Activated gamma-delta T cell treated with Interleukin-2 at 50 U/mL for 16 hours (primary cell): ENCODE results near the gene MTNR1A.
A peak's percentile ranks its signal among the peaks of the same experiment; 100 is the strongest.

Source experiments
- DNase-seq: peaks from one replicate; pipeline ENCODE4 v3.0.0-alpha.2; 2020

MTNR1A gene

DNA sequence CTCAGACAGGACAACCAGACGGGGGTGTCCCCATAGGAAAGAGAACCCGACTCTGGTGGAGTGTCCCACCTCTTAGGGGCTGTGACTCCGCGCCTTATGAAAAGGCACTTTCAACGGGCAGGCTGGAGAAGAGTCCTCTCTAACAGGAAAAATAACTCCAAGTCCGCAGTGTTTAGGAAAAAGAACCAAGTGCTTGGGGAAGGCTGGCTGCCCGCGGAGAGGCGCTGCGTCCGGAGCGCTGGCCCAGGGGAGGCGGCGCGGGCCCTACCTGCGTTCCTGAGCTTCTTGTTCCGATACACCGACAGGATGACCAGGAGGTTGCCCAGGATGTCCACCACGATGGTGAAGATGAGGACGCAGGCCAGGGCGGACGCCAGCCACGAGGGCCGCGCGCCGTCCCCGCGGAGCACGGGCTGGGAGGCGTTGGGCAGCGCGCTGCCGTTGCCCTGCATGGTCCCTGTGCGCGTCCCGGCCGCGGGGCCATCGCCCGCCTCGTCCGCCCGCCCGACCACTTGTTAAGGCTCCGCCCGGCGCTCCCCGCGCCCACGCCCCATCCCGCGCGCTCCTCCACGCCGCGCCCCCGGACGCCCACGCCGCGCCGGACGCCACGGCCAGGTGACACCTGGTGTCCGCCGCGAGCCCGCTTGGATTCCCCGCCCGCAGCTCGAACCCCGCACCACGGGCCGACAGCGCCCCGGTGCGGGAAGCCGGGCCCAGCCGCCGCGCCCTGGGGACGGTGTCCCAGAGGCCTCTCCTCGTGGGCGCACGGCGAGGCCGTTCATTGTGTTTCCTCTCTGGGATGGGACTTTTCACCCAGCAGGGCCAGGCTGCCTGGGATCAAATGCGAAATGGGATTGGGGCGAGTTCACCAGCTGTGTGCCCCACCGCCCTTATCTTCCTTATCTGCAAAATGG lies at the start of gene MTNR1A:
Gene MTNR1A (minus strand): TSS at position 654 of the 914 bp plus-strand sequence. CDS start 202 bp downstream, at position 452.
- no peak for DNase-seq

DNA sequence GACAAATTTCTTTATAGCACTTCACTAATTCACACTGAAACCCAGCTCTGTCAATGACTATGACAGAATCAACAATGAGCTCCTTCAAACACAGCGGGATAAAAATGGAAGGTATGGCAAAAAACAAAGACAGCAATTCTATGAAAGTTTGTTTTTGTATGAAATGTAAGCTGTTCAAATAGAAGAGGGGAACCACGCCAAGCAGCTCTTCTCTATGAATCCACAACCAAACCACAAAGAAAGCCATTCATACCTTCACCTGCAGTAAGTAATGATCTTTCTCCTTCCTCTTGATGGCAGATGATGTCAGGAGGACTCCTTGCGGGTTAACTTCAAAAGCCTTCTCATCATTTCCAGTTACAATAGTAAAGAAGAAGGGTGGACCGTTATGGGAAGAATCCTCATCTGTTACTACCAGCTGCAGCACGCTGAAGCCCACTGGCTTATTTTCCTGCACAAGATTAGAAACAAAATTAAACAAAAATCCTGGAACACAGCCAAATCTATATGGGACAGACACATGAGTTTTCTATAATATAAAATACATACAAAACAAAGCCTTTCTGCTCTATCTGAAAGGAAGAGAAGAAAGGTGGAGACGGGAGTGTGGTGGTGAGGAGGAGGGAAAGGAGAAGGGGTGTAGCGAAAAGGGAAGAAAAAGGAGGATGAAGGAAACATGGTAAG lies 48.9 kb upstream of the MTNR1A start:
- DNase-seq = no peak

DNA sequence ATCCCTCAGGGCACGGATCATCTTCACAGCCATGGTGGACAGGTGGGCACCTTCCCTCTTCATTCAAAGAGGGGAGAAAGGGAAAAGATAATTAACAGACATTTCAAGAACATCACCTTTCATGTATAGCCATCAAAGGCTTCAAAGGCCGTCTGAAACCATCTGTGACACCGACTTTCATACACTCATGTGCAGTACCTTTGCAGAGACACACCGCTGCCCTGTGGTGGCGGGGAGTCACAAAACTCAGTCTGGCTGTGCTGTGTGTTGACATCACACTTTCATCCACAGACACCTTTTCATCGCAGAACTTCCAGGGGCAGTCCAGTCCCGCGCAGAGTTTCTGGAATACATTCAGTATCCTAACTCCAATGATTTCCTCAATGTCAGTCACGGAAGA lies 47.6 kb upstream of the MTNR1A start:
- no peak for DNase-seq

DNA sequence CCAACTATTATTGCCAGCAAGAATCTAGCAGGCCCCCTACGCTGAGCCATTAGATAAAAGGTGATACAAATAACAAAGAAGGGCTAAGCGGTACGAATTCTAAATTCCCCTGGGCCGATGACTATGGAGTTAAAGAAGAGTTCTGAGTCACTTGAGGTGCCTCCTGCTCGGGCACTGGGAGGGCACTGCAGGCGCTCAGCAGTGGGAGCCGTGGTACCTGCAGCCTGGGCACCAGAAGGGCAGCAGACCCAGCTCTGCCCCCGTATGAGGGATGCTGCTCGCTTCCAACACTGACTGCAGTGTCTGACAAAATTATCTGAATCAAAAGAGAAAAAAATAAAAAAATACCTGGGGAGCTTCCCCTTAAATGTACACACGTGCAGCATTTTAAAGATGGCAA lies 44.1 kb upstream of the MTNR1A start:
- no peak for DNase-seq

DNA sequence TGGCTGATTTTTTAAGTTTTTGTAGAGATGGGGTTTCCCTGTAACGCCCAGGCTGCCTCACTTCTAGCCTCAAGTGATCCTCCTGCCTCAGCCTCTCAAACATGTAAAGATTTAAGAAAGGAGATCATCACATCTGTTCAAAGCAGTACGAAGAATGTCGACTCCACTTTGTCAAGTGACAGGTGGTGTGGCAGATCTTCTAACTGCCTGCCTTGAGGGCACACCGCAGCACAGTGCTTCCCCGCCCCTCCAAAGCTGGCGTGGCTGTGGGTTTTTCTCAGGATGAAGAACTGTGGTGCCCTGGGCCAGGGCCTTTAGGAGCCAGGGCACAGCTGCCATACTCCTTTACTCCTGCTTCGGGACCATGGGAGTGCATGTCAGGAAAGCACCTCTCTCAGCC lies 43.3 kb upstream of the MTNR1A start:
- no peak for DNase-seq

DNA sequence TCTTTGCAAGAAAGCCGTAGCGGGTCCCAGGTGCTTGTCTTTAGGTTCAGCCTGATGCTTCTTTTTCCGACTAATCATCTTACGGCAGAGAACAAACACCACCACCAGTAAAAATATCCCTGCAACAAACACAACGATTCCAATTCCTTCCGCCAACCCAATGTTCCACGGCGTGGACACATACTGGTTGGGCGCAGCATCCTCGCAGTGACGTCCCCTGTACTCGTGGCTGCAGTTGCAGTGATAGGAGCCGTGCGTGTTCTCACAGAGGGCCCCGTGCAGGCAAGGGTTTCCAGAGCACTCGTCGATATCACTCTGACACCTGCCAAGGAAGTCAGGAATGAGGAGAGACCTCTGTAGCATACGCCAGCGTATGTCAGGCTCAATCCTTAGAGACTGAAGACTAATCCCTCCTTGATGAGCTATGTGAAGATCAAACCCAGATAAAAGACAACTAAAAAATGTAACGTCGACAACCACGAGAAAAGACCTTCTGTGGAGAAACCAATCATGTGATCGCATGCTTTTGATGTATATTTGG lies 41.6 kb upstream of the MTNR1A start:
- no peak for DNase-seq

DNA sequence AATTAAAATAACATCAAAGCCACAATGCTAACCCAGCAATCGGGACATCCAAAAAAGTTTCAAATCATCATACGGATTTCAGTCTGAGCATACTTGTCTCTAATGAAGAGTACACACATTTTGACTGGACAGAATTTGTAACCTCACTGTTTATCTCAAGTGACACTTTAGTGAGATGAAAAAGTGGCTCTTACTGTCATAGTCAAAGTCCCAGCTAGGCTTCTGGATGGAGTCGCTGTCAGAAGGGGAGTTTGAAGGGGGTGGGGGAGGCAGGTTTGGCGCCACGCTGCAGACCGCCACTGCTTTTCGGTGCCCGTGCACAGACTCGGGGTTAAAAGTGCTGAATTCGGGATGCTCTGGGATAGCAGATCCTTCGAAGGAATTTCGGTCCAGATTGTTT lies 41.0 kb upstream of the MTNR1A start:
- DNase-seq = no peak

DNA sequence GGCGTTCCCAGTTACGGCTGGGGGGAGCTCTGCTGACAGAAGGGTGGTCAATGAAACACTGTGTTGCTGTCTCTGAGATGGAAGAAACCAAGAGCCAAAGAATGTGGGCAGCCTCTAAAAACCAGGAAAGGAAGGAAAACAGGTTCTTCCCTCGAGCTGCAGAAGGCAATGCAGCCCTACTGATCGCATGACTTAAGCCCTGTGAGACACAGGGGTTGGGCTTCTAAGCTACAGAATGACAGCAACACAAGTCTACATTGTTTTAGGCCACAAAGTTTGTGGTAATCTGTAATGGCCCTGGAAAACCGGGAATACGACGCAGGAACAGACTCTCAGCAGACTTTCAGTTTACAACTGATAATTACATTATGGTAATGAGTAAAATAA lies 38.2 kb upstream of the MTNR1A start:
- DNase-seq = no peak

DNA sequence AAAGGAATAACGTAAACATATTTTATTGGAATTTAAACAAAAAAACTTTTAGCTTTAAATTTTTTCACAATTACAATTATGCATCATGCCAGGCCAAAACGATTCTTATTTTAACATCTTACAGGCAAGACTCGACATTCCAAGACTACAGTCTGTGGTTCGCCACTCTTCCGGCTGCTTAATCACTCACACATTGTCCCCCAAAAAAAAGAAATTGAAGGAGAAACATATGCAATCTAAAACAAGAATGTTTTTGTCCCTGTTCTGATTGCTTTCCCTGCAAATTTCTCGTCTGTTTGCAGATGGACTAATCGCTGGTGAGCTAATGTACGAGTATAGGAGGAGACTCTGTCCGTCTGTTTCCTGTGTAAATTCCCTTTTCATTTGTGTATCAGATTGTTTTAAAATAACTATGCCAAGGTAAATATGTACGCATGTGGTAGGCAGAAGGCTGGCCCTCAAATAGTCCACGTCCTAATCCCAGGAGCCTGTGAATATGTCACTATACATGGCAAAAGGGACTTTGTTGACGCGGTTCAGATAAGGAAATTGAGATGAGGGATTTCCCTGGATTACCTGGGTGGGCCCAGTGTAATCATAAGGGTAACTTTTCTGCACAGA lies 37.7 kb upstream of the MTNR1A start:
- no peak for DNase-seq

DNA sequence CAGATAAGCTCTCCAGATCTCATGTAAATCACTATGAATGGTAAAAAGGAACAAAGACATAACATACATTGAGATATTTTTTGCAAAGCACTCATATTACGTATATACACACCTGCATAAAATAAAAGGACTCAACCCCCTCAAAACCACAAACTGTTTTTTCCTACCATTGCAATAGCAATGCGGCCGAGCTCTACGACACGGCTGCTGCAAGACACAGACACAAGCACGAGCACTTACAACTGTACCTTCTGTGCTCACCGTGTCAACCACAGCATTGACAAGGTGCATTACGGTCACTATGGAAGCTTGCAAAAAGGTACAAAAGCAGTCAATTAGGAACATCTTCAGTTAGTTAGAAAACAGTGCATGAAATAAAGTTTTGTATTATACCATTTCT lies 37.1 kb upstream of the MTNR1A start:
- DNase-seq = no peak

DNA sequence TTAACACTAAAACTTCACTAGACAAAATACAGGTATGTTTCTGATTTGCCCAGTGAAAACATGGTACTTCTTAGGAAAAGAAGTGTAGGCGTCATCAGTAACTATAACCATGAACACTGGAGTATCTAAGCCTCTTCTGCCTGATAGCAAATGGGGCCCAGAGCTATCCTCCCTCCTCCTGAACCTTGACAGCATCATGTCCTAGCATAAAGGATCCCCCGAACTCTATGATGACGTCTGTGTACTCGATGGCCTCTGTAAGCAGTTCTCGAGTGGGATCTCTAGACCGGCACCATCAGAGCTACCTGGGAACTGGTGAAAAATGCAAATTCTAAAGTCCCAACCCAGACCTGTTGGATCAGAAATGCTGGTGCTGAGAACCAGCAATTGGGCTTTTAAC lies 36.3 kb upstream of the MTNR1A start:
- DNase-seq = no peak

DNA sequence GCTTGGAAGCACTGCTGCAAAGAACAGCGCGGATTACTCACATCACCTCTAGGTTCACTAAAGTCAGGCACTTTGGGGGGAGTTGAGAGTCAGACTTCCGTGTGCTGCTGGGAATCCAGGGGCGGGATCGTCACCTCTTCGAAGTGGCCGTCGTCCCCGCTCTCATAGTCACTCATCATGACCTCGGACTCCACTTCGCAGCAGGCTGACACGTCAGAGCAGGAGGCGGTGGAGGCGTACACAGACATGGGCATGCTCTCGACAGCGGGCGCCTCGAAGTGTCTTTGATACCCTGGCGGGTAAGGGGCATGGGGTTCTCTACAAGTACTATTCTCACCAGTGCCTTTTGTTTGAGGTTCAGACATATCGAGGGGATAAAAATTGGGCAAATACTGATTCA lies 33.1 kb upstream of the MTNR1A start:
- no peak for DNase-seq

DNA sequence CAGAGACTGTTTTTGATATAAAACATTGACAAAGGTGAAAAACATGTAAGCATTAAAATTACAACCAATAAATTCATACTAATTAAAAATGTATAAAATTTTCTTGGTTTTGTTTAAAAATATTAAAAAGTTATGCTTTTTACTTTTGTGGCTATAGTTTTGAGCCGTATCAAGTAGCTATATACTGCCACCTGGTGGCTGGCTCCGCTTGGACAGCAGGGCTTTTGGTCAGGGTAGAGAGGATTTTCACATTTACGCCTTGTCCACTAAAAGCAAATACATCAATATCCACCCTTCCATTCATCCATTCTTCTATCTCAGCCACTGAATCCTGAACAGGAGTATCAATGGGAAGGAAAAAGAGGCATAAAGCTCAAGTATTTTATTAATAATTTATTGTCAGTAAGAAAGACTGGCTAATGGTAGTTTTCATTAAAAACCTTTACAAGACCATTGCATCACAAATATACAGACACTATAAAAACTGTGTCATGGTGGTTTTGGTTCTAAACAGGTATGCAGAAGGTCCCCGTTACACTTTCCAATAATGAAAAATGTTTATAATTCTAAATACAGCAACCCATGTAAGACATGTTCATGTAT lies 32.1 kb upstream of the MTNR1A start:
- peak; percentile 47 for DNase-seq

DNA sequence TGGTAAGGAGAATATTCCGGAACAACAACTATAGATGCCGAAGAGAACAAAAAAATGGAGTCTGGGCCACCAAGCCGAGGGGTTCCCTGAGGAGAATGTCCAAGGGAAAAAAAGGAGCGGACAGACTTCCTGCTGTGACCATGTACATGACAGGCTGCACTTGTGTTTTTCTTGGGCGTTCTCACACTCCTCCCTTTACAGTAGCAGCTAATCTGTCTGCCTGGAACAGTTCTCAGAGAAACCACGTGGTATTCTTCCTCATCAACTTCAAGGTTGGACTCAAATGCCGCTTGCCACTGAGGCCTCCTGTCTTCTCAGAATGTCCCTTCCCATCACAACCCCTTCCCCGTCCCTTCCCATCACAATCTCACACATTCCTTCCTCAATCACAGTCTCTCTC lies 30.8 kb upstream of the MTNR1A start:
- no peak for DNase-seq

DNA sequence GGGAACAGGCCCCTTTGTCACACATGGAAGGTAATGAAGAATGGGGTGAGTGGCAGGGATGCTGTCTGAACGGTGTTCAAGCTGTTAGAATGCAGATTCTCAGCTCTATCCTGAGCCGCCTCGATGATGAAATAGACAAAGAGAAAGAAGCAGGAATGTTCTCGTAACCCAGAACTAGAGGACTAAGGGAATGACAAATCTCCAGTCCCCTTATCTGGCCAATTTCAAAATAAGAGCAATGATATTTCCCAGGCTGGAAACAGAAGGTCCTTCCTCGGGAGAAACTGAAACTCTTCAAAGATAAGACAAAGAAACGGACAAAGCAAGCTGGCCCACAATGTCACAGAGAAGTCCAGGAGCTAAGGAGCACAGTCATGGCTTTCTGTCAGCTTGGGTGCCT lies 29.5 kb upstream of the MTNR1A start:
- DNase-seq = no peak

DNA sequence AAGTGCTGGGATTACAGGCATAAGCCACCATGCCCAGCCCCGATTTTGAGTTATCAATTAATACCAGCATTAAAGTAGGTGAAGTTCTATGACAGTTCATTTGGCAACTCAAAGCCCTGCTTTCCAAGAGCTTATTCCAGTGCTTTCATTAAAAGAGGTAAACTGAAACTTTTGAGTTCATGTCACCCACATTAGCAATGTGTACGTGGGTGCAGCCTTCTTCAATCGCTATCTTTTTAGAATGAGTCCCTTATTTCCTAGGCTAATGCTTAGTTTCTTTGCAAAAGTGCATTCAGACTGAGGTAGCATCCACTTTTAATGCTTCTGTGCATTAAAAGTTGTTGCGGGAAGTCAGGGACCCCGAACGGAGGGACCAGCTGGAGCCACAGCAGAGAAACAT lies 26.1 kb upstream of the MTNR1A start:
- DNase-seq = no peak

DNA sequence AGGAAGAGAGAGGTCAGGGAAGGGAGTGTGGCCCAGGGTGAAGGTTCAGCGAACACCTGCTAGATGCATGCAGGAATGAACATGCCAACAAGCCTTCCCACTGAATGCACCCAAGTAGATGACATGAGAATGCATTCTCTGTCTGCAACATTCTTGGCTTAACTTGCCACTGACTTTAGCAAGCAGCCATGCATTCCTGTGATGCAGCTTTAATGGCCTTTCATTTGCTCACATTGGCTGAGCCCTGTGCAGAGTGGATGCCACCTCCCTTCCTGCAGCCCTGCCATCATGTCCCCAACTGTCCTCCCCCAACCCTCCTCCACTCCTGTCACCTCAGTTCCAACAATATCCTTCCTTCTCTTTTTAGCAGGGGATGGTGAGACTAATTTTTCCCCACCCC lies 25.3 kb upstream of the MTNR1A start:
- DNase-seq = no peak

DNA sequence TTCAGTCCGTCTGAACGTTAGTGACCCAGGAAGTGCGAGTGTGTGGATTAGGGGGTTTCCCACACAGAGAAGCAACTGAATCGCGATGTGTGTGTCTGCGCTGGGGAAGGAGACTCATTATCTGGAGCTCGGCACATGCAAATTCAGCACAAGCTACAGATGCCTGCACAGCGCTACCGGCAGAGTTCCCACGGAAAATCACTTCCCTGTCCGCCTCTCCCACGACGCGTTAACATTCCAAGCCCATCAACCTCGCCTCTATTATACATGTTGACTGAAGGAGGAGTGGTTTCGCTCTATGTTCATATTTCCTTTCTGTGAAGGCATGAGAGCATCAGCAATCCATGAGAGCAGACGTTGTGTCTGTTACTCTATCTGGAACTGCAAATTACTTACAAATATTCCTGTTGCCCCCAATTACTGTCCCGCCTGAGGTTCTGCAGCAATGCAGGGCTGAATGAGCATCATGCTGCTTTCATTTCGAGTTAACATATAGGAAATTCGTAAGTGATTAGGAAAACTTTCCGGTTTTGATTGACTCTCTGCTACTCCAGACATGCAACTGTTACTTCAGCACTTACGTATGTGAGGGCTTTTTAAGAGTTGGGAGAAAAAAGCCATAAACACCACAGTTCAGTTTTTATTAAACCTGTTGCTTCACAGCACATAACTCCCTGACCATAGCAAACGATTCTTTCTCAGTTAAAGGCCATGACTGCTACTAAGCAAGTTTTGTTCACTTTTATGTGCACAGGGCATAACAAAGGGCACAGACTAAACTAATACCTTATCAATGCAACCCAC lies 15.0 kb upstream of the MTNR1A start:
- DNase-seq = no peak

DNA sequence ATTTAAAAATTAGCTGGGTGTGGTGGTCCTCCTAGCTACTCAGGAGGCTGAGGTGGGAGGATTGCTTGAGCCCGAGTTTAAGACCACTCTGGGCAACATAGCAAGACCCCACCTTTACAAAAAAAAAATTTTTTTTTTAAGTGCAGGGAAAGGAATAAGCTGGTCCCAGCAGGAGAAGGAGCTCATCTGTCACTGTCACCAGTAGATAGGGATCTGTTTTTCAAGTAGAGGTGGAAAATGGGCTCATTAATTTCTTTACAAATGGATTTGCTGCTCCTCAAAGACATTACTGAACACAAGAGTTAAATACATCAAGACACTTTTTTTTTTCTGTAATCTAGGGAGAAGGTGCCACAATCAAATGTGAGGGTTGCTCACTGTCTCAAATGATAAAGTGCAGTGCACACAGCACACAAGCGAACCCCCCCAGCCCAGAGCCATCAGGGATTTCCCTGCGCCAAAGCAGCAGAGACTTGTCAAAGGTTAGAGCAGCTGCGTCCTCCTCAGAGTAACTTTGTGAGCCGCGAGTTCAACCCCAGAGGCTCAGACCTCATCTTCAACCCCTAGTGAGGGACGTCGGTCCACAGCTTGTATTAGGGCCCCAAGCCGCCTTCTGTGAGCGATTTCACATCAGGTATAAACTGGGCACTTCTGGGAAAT lies 14.3 kb upstream of the MTNR1A start:
- DNase-seq = no peak

DNA sequence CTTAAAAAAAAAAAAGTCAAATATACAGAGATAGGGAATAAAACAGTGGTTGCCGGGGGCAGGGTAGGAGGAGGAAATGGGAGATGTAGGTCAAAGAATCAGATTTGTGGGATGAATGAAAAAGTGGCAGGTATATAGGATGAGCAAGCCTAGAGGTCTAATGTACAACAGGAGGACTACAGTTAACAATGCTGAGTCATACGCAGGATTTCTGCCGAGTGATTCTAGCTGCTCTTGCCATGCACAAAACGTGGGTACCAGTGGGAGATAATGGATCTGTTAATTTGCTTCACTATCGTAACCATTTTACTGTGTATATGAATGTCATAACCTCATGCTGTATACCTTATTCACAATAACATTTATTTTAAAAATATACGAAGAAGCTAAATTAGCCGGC lies 10.7 kb upstream of the MTNR1A start:
- DNase-seq = no peak

DNA sequence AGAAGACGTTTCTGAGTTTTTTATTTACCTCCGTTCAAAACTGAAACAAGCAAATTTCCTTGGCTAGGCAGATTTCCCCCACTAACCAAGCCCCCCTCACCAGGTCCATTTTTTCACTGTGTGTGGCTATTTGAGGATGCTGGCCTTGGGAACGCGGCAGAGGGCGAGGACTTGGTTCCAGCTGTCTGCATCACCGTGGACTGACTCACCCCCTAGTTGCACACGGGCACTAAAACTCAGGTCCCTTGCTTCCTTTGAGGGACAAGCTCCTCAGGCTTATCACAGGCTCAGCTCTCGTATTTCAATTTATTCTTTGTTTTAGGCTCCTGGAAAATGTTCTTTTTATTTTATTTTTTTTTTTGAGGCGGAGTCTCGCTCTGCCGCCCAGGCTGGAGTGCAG lies 8.4 kb upstream of the MTNR1A start:
- no peak for DNase-seq

DNA sequence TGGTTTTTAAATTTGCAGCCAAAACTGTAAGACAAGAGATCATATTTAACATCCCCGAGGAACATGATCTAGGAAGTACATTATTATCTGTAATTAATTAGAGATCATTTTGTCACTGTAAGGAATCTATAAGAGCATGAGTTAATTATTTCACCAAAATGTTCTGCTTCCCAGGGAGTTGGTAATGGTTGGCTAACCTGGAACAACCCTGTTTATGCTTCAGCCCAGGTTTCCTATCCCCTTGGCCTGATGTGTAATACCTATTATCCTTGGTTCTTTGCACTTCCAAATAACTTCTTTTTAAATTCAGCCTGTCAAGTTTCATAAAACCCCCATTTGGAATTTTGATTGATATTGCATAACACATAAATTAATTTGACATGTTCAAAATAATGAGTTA lies 6.4 kb upstream of the MTNR1A start:
- no peak for DNase-seq
